HepG2 (cell line): ENCODE measurements around the gene NONO. TPM values are rescaled to one million over a fixed set of nuclear protein-coding genes. Genes with fewer than 3 reads are reported as not detected.

Source experiments
- ELK4 ChIP-seq: sonication (generic); formaldehyde crosslinking; IDR thresholded peaks from 2 replicates; pipeline ENCODE4 v1.9.0; 2021; ENCODE audit warnings: missing genetic modification reagents, borderline replicate concordance
- ETV6 ChIP-seq: sonication (generic); formaldehyde crosslinking; conservative IDR thresholded peaks from 2 replicates; pipeline ENCODE4 v1.4.0; 2020; ENCODE audit warnings: missing genetic modification reagents
- HMG20A ChIP-seq: IDR thresholded peaks from 2 replicates; pipeline ENCODE4 v1.6.1; 2016; ENCODE audit warnings: borderline replicate concordance
- HNRNPL ChIP-seq: fragments of 200-400 bp; formaldehyde crosslinking; IDR thresholded peaks from 2 replicates; pipeline ENCODE4 v1.6.1; 2017; ENCODE audit warnings: mild to moderate bottlenecking, low read depth, low read length
- HOXA7 ChIP-seq: sonication (generic); formaldehyde crosslinking; IDR thresholded peaks from 2 replicates; pipeline ENCODE4 v1.8.1; 2022; ENCODE audit warnings: mild to moderate bottlenecking, missing genetic modification reagents, moderate library complexity
- JDP2 ChIP-seq: sonication (generic); formaldehyde crosslinking; IDR thresholded peaks from 2 replicates; pipeline ENCODE4 v1.8.1; 2022; ENCODE audit warnings: missing genetic modification reagents, borderline replicate concordance
- NCOA2 ChIP-seq: sonication (generic); formaldehyde crosslinking; IDR thresholded peaks from 2 replicates; pipeline ENCODE4 v1.8.0; 2022; ENCODE audit warnings: inconsistent platforms
- ZIK1 ChIP-seq: sonication (generic); formaldehyde crosslinking; IDR thresholded peaks from 2 replicates; pipeline ENCODE4 v1.5.0; 2020; ENCODE audit warnings: mild to moderate bottlenecking, low read depth, missing genetic modification reagents, borderline replicate concordance
- ZNF101 ChIP-seq: sonication (generic); formaldehyde crosslinking; IDR thresholded peaks from 2 replicates; pipeline ENCODE4 v1.4.0; 2020; ENCODE audit warnings: mild to moderate bottlenecking, low read depth, missing genetic modification reagents, borderline replicate concordance
- ZNF549 ChIP-seq: sonication (generic); formaldehyde crosslinking; IDR thresholded peaks from 2 replicates; pipeline ENCODE4 v1.5.0; 2020; ENCODE audit warnings: missing genetic modification reagents
- ZNF550 ChIP-seq: sonication (generic); formaldehyde crosslinking; IDR thresholded peaks from 2 replicates; pipeline ENCODE4 v1.4.0; 2020; ENCODE audit warnings: mild to moderate bottlenecking, missing genetic modification reagents, borderline replicate concordance
- ZNF616 ChIP-seq: sonication (generic); formaldehyde crosslinking; IDR thresholded peaks from 2 replicates; pipeline ENCODE4 v1.5.0; 2020; ENCODE audit warnings: low read depth, mild to moderate bottlenecking, missing genetic modification reagents
- ZNF800 ChIP-seq: sonication (generic); formaldehyde crosslinking; IDR thresholded peaks from 2 replicates; pipeline ENCODE4 v1.4.0; 2020; ENCODE audit warnings: missing genetic modification reagents
- polyA plus RNA-seq, 8 experiments: library from polyadenylated mRNA; depleted of rRNA in 3 of 8; stranded (reverse) in 7 of 8; unstranded in 1 of 8; fragments of >200 nt; fragmentation: Illumina TruSeq in 4 of 8; extraction: Trizol in 4 of 8; gene quantifications; 2 replicates each; pipeline versions ENCODE4 v1.2.1 to v1.2.3, GENCODE V29; 2011 to 2016; ENCODE audit warnings: low read depth in 4 of 8, missing spikeins in 1 of 8, mixed read lengths in 1 of 8; ENCODE audit not compliant: insufficient read depth in 1 of 8
- total RNA-seq, 5 experiments: library from RNA; depleted of rRNA; stranded (reverse); fragments of >200 nt; fragmentation: Illumina TruSeq; extraction: Trizol; gene quantifications; 2 replicates each; pipeline ENCODE4 v1.2.3, GENCODE V29; 2016; ENCODE audit warnings: low read depth in 1 of 5
- TF ChIP-seq, protein P1 (sequence below): sonication (generic); formaldehyde crosslinking; IDR thresholded peaks from 2 replicates; pipeline ENCODE4 v1.9.0; 2021; ENCODE audit warnings: missing genetic modification reagents, borderline replicate concordance
- TF ChIP-seq, protein P2 (sequence below): sonication (generic); formaldehyde crosslinking; IDR thresholded peaks from 2 replicates; pipeline ENCODE4 v1.5.0; 2020; ENCODE audit warnings: missing genetic modification reagents
- TF ChIP-seq, protein P3 (sequence below): sonication (generic); formaldehyde crosslinking; IDR thresholded peaks from 2 replicates; pipeline ENCODE4 v1.4.0; 2020; ENCODE audit warnings: missing genetic modification reagents
- TF ChIP-seq, protein P4 (sequence below): sonication (generic); formaldehyde crosslinking; IDR thresholded peaks from 2 replicates; pipeline ENCODE4 v1.8.1; 2022; ENCODE audit warnings: low read depth, mild to moderate bottlenecking, missing genetic modification reagents

The NONO gene
- total and polyA plus RNA-seq, 2 of the 13 experiments (the other 11 are each of a cell fraction or from before 2014, with no cell fraction given), result 408 to 605 TPM

GRCh38 chrX:71283403-71284143 is at the start of gene NONO (continued):
- TF ChIP-seq, protein P1, sequence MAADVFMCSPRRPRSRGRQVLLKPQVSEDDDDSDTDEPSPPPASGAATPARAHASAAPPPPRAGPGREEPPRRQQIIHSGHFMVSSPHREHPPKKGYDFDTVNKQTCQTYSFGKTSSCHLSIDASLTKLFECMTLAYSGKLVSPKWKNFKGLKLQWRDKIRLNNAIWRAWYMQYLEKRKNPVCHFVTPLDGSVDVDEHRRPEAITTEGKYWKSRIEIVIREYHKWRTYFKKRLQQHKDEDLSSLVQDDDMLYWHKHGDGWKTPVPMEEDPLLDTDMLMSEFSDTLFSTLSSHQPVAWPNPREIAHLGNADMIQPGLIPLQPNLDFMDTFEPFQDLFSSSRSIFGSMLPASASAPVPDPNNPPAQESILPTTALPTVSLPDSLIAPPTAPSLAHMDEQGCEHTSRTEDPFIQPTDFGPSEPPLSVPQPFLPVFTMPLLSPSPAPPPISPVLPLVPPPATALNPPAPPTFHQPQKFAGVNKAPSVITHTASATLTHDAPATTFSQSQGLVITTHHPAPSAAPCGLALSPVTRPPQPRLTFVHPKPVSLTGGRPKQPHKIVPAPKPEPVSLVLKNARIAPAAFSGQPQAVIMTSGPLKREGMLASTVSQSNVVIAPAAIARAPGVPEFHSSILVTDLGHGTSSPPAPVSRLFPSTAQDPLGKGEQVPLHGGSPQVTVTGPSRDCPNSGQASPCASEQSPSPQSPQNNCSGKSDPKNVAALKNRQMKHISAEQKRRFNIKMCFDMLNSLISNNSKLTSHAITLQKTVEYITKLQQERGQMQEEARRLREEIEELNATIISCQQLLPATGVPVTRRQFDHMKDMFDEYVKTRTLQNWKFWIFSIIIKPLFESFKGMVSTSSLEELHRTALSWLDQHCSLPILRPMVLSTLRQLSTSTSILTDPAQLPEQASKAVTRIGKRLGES (CRISPR knock-in tag), result 0 out of 2 replicates have a peak, but pooled peaks have one; percentile 50
- TF ChIP-seq ELK4 (CRISPR knock-in tag) (no peak), HMG20A (no peak), ZIK1 (CRISPR knock-in tag) (no peak), ZNF550 (no peak), JDP2 (CRISPR knock-in tag) (no peak), HNRNPL (0 out of 2 replicates have a peak, but pooled peaks have one; percentile 54), NCOA2 (CRISPR knock-in tag) (no peak), ETV6 (CRISPR knock-in tag) (no peak), HOXA7 (CRISPR knock-in tag) (no peak), ZNF101 (CRISPR knock-in tag) (no peak), ZNF616 (CRISPR knock-in tag) (no peak), ZNF549 (CRISPR knock-in tag) (no peak), ZNF800 (CRISPR knock-in tag) (no peak)
- TF ChIP-seq, protein P2, sequence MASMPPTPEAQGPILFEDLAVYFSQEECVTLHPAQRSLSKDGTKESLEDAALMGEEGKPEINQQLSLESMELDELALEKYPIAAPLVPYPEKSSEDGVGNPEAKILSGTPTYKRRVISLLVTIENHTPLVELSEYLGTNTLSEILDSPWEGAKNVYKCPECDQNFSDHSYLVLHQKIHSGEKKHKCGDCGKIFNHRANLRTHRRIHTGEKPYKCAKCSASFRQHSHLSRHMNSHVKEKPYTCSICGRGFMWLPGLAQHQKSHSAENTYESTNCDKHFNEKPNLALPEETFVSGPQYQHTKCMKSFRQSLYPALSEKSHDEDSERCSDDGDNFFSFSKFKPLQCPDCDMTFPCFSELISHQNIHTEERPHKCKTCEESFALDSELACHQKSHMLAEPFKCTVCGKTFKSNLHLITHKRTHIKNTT (CRISPR knock-in tag), result no peak
- TF ChIP-seq, protein P3, sequence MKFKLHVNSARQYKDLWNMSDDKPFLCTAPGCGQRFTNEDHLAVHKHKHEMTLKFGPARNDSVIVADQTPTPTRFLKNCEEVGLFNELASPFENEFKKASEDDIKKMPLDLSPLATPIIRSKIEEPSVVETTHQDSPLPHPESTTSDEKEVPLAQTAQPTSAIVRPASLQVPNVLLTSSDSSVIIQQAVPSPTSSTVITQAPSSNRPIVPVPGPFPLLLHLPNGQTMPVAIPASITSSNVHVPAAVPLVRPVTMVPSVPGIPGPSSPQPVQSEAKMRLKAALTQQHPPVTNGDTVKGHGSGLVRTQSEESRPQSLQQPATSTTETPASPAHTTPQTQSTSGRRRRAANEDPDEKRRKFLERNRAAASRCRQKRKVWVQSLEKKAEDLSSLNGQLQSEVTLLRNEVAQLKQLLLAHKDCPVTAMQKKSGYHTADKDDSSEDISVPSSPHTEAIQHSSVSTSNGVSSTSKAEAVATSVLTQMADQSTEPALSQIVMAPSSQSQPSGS (CRISPR knock-in tag), result no peak
- TF ChIP-seq, protein P4, sequence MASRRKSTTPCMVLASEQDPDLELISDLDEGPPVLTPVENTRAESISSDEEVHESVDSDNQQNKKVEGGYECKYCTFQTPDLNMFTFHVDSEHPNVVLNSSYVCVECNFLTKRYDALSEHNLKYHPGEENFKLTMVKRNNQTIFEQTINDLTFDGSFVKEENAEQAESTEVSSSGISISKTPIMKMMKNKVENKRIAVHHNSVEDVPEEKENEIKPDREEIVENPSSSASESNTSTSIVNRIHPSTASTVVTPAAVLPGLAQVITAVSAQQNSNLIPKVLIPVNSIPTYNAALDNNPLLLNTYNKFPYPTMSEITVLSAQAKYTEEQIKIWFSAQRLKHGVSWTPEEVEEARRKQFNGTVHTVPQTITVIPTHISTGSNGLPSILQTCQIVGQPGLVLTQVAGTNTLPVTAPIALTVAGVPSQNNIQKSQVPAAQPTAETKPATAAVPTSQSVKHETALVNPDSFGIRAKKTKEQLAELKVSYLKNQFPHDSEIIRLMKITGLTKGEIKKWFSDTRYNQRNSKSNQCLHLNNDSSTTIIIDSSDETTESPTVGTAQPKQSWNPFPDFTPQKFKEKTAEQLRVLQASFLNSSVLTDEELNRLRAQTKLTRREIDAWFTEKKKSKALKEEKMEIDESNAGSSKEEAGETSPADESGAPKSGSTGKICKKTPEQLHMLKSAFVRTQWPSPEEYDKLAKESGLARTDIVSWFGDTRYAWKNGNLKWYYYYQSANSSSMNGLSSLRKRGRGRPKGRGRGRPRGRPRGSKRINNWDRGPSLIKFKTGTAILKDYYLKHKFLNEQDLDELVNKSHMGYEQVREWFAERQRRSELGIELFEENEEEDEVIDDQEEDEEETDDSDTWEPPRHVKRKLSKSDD (CRISPR knock-in tag), result no peak
